WTC11 (cell line): ENCODE data around the gene MYL5. TPM values are rescaled to one million over a fixed set of nuclear protein-coding genes. Genes with fewer than 3 reads are reported as not detected.

ENCODE experiments used
- ATAC-seq: fragments of 200-7000 bp; cut with Tn5 transposase; 2 replicates; pipeline ENCODE4 v1.10.0; 2021; ENCODE audit warnings: mild to moderate bottlenecking, moderate library complexity
- CTCF ChIA-PET: fragments of 300-600 bp; sonication (Branson Sonifier 250); formaldehyde crosslinking; loops from one replicate; lab custom pipeline; 2021; ENCODE audit warnings: antibody characterized with exemption; lab: Charles Lee
- POLR2A ChIA-PET: fragments of 350-600 bp; sonication (Branson Sonifier 250); formaldehyde crosslinking; loops from one replicate; lab custom pipeline; 2021; ENCODE audit warnings: antibody characterized with exemption; lab: Charles Lee
- DNase-seq: peaks from one replicate; pipeline ENCODE4 v3.0.0; 2021; ENCODE audit warnings: low spot score
- H3K27ac Mint-ChIP-seq: 2 replicates; pipeline ENCODE4 v1.8.0; 2021; ENCODE audit warnings: mixed read lengths
- H3K27me3 Mint-ChIP-seq: 2 replicates; pipeline ENCODE4 v1.8.0; 2021; ENCODE audit warnings: low read depth, mild to moderate bottlenecking, moderate library complexity, mixed read lengths
- H3K36me3 Mint-ChIP-seq: 2 replicates; pipeline ENCODE4 v1.8.0; 2021; ENCODE audit warnings: mixed read lengths
- H3K4me1 Mint-ChIP-seq: 2 replicates; pipeline ENCODE4 v1.8.0; 2022; ENCODE audit warnings: mixed read lengths
- H3K4me3 Mint-ChIP-seq: 2 replicates; pipeline ENCODE4 v1.8.0; 2021; ENCODE audit warnings: mild to moderate bottlenecking, moderate library complexity, mixed read lengths
- H3K9me3 Mint-ChIP-seq: 2 replicates; pipeline ENCODE4 v1.8.0; 2021; ENCODE audit warnings: mixed read lengths
- GRHL2 ChIP-seq: fragments of 250-450 bp; sonication (Bioruptor Pico); IDR thresholded peaks from 2 replicates; pipeline ENCODE4 v1.8.0; 2022; ENCODE audit warnings: mild to moderate bottlenecking, moderate library complexity; ENCODE audit not compliant: insufficient replicate concordance, severe bottlenecking
- SMAD4 ChIP-seq: sonication (generic); formaldehyde crosslinking; IDR thresholded peaks from 2 replicates; pipeline ENCODE4 v1.8.0; 2022; ENCODE audit warnings: mild to moderate bottlenecking, missing genetic modification reagents
- STAT6 ChIP-seq: sonication (generic); formaldehyde crosslinking; conservative IDR thresholded peaks from 2 replicates; pipeline ENCODE4 v1.8.1; 2023; ENCODE audit warnings: mild to moderate bottlenecking, low read depth, missing genetic modification reagents, moderate library complexity
- TEAD1 ChIP-seq: sonication (generic); formaldehyde crosslinking; IDR thresholded peaks from 2 replicates; pipeline ENCODE4 v1.8.0; 2022; ENCODE audit warnings: mild to moderate bottlenecking, missing genetic modification reagents
- TEAD4 ChIP-seq: sonication (generic); formaldehyde crosslinking; IDR thresholded peaks from 2 replicates; pipeline ENCODE4 v1.8.0; 2022; ENCODE audit warnings: mild to moderate bottlenecking, missing genetic modification reagents
- USF2 ChIP-seq: sonication (generic); formaldehyde crosslinking; IDR thresholded peaks from 2 replicates; pipeline ENCODE4 v1.8.1; 2023; ENCODE audit warnings: mild to moderate bottlenecking, missing genetic modification reagents, moderate library complexity
- ZNF219 ChIP-seq: sonication (generic); formaldehyde crosslinking; IDR thresholded peaks from 2 replicates; pipeline ENCODE4 v1.8.0; 2023; ENCODE audit warnings: missing genetic modification reagents, mild to moderate bottlenecking, borderline replicate concordance
- total RNA-seq: library from RNA; stranded (reverse); gene quantifications from 3 replicates; pipeline ENCODE4 v1.2.3, GENCODE V29; 2021
- TF ChIP-seq, protein P1 (sequence below): sonication (generic); formaldehyde crosslinking; IDR thresholded peaks from 2 replicates; pipeline ENCODE4 v1.8.1; 2023; ENCODE audit warnings: mild to moderate bottlenecking, missing genetic modification reagents, borderline replicate concordance
- TF ChIP-seq, protein P2 (sequence below): fragments of 250-450 bp; sonication (Bioruptor Pico); IDR thresholded peaks from 2 replicates; pipeline ENCODE4 v2.1.2; 2022; ENCODE audit warnings: mild to moderate bottlenecking, moderate library complexity
- TF ChIP-seq, protein P3 (sequence below): sonication (generic); formaldehyde crosslinking; IDR thresholded peaks from 2 replicates; pipeline ENCODE4 v1.8.0; 2023; ENCODE audit warnings: missing genetic modification reagents, mild to moderate bottlenecking, borderline replicate concordance

MYL5 gene
- total RNA-seq, 1 experiment from 2014 or later = 22.2 TPM

GRCh38 chr4:720111-720860, 45.9 kb downstream of the MYL5 start:
- ChIA-PET CTCF (interaction anchor here (1.0 to 4.1 kb wide), 3 partner anchors 22 to 171 kb away, joined by 4 to 17 read pairs (median 4); no protein-coding TSS in a partner anchor), POLR2A (no interaction called here)
- DNase-seq (no peak), ATAC-seq (no peak)
- H3K9me3 Mint-ChIP-seq = no peaks in the 10 kb centered on the region
- peaks cover 9% of the 10 kb centered on the region for H3K36me3 Mint-ChIP-seq
- H3K4me1 Mint-ChIP-seq = no peaks in the 10 kb centered on the region
- H3K27ac Mint-ChIP-seq = peak overlapping the region; percentile 46
- H3K4me3 Mint-ChIP-seq = no peak overlapping the region
- TF ChIP-seq USF2 (CRISPR knock-in tag) = no peak
- TF ChIP-seq TEAD4 = no peak
- TF ChIP-seq STAT6 (CRISPR knock-in tag) = no peak
- TF ChIP-seq, protein P1, sequence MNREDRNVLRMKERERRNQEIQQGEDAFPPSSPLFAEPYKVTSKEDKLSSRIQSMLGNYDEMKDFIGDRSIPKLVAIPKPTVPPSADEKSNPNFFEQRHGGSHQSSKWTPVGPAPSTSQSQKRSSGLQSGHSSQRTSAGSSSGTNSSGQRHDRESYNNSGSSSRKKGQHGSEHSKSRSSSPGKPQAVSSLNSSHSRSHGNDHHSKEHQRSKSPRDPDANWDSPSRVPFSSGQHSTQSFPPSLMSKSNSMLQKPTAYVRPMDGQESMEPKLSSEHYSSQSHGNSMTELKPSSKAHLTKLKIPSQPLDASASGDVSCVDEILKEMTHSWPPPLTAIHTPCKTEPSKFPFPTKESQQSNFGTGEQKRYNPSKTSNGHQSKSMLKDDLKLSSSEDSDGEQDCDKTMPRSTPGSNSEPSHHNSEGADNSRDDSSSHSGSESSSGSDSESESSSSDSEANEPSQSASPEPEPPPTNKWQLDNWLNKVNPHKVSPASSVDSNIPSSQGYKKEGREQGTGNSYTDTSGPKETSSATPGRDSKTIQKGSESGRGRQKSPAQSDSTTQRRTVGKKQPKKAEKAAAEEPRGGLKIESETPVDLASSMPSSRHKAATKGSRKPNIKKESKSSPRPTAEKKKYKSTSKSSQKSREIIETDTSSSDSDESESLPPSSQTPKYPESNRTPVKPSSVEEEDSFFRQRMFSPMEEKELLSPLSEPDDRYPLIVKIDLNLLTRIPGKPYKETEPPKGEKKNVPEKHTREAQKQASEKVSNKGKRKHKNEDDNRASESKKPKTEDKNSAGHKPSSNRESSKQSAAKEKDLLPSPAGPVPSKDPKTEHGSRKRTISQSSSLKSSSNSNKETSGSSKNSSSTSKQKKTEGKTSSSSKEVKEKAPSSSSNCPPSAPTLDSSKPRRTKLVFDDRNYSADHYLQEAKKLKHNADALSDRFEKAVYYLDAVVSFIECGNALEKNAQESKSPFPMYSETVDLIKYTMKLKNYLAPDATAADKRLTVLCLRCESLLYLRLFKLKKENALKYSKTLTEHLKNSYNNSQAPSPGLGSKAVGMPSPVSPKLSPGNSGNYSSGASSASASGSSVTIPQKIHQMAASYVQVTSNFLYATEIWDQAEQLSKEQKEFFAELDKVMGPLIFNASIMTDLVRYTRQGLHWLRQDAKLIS (CRISPR knock-in tag) = no peak
- TF ChIP-seq, protein P2, sequence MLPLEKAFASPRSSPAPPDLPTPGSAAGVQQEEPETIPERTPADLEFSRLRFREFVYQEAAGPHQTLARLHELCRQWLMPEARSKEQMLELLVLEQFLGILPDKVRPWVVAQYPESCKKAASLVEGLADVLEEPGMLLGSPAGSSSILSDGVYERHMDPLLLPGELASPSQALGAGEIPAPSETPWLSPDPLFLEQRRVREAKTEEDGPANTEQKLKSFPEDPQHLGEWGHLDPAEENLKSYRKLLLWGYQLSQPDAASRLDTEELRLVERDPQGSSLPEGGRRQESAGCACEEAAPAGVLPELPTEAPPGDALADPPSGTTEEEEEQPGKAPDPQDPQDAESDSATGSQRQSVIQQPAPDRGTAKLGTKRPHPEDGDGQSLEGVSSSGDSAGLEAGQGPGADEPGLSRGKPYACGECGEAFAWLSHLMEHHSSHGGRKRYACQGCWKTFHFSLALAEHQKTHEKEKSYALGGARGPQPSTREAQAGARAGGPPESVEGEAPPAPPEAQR (CRISPR knock-in tag) = no peak
- TF ChIP-seq TEAD1 (CRISPR knock-in tag) = no peak
- TF ChIP-seq SMAD4 (CRISPR knock-in tag) = no peak
- TF ChIP-seq, protein P3, sequence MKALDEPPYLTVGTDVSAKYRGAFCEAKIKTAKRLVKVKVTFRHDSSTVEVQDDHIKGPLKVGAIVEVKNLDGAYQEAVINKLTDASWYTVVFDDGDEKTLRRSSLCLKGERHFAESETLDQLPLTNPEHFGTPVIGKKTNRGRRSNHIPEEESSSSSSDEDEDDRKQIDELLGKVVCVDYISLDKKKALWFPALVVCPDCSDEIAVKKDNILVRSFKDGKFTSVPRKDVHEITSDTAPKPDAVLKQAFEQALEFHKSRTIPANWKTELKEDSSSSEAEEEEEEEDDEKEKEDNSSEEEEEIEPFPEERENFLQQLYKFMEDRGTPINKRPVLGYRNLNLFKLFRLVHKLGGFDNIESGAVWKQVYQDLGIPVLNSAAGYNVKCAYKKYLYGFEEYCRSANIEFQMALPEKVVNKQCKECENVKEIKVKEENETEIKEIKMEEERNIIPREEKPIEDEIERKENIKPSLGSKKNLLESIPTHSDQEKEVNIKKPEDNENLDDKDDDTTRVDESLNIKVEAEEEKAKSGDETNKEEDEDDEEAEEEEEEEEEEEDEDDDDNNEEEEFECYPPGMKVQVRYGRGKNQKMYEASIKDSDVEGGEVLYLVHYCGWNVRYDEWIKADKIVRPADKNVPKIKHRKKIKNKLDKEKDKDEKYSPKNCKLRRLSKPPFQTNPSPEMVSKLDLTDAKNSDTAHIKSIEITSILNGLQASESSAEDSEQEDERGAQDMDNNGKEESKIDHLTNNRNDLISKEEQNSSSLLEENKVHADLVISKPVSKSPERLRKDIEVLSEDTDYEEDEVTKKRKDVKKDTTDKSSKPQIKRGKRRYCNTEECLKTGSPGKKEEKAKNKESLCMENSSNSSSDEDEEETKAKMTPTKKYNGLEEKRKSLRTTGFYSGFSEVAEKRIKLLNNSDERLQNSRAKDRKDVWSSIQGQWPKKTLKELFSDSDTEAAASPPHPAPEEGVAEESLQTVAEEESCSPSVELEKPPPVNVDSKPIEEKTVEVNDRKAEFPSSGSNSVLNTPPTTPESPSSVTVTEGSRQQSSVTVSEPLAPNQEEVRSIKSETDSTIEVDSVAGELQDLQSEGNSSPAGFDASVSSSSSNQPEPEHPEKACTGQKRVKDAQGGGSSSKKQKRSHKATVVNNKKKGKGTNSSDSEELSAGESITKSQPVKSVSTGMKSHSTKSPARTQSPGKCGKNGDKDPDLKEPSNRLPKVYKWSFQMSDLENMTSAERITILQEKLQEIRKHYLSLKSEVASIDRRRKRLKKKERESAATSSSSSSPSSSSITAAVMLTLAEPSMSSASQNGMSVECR (CRISPR knock-in tag) = no peak
- no peak for TF ChIP-seq ZNF219 (CRISPR knock-in tag)
- no peak for TF ChIP-seq GRHL2 (CRISPR knock-in tag)
- no peaks in the 10 kb centered on the region for H3K27me3 Mint-ChIP-seq
